PFSK-1 (cell line): ENCODE data around the gene ADAMTS10.

Source experiments
- FOXP2 ChIP-seq: optimal IDR thresholded peaks from 2 replicates; pipeline ENCODE3; 2011; ENCODE audit warnings: borderline replicate concordance, control low read depth, inconsistent platforms; ENCODE audit not compliant: insufficient read depth; ENCODE audit errors: extremely low read length, extremely low read depth
- POLR2AphosphoS5 ChIP-seq: IDR thresholded peaks from 2 replicates; pipeline ENCODE4 v1.6.1; 2012; ENCODE audit warnings: low read depth, mild to moderate bottlenecking, control low read depth, low read length, moderate library complexity
- SIN3A ChIP-seq: IDR thresholded peaks from 2 replicates; pipeline ENCODE4 v1.6.1; 2012; ENCODE audit warnings: mild to moderate bottlenecking, low read length, moderate library complexity, borderline replicate concordance; ENCODE audit not compliant: insufficient read depth
- TAF1 ChIP-seq: IDR thresholded peaks from 2 replicates; pipeline ENCODE4 v1.6.1; 2012; ENCODE audit warnings: low read length, control low read depth, borderline replicate concordance; ENCODE audit not compliant: insufficient read depth
- TF ChIP-seq, protein P1 (sequence below), 2 experiments: IDR thresholded peaks; 2 replicates each; pipeline versions ENCODE4 v1.6.1 to v1.8.0; 2011 to 2012; ENCODE audit warnings: low read depth in 2 of 2, low read length in 2 of 2, control low read depth in 1 of 2, inconsistent platforms in 1 of 2, mild to moderate bottlenecking in 1 of 2, moderate library complexity in 1 of 2; ENCODE audit not compliant: insufficient read depth in 1 of 2

The ADAMTS10 gene

DNA sequence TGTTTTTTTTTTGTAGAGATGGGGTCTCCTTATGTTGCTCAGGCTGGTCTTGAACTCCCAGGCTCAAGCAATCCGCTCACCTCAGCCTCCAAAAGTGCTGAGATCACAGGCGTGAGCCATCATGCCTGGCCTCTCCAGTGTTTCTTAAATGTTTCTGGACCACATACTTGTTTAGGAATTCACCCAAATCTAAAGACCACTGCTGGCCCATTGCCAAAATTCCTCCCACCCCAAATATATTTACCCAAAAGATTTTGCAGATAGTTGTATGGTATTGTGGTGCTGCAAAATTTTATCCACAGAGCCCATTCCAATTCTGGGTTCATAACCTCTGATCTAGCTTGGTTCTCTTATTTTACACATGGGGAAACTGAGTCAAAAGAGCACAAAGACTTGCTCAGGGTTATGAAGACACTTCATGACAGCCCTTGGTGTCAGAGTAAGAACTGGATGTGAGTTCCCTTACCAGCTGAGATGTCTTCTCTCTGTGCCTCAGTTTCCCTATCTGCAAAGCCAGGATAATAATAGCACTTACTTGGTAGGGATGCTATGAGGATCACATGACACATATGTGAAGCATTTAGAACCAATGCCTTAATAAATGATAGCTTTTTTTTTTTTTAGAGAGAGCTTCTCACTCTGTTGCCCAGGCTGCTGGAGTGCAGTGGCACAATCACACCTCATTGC lies 30.8 kb upstream of the ADAMTS10 start:
- TF ChIP-seq FOXP2 (no peak), POLR2AphosphoS5 (no peak), SIN3A (no peak), TAF1 (no peak)
- TF ChIP-seq, protein P1, sequence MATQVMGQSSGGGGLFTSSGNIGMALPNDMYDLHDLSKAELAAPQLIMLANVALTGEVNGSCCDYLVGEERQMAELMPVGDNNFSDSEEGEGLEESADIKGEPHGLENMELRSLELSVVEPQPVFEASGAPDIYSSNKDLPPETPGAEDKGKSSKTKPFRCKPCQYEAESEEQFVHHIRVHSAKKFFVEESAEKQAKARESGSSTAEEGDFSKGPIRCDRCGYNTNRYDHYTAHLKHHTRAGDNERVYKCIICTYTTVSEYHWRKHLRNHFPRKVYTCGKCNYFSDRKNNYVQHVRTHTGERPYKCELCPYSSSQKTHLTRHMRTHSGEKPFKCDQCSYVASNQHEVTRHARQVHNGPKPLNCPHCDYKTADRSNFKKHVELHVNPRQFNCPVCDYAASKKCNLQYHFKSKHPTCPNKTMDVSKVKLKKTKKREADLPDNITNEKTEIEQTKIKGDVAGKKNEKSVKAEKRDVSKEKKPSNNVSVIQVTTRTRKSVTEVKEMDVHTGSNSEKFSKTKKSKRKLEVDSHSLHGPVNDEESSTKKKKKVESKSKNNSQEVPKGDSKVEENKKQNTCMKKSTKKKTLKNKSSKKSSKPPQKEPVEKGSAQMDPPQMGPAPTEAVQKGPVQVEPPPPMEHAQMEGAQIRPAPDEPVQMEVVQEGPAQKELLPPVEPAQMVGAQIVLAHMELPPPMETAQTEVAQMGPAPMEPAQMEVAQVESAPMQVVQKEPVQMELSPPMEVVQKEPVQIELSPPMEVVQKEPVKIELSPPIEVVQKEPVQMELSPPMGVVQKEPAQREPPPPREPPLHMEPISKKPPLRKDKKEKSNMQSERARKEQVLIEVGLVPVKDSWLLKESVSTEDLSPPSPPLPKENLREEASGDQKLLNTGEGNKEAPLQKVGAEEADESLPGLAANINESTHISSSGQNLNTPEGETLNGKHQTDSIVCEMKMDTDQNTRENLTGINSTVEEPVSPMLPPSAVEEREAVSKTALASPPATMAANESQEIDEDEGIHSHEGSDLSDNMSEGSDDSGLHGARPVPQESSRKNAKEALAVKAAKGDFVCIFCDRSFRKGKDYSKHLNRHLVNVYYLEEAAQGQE (IDR thresholded peaks at IDR 0.05; ENCODE audit: insufficient read depth in 1 of 2, low read depth in 2 of 2, low read length in 2 of 2) = no peak

DNA sequence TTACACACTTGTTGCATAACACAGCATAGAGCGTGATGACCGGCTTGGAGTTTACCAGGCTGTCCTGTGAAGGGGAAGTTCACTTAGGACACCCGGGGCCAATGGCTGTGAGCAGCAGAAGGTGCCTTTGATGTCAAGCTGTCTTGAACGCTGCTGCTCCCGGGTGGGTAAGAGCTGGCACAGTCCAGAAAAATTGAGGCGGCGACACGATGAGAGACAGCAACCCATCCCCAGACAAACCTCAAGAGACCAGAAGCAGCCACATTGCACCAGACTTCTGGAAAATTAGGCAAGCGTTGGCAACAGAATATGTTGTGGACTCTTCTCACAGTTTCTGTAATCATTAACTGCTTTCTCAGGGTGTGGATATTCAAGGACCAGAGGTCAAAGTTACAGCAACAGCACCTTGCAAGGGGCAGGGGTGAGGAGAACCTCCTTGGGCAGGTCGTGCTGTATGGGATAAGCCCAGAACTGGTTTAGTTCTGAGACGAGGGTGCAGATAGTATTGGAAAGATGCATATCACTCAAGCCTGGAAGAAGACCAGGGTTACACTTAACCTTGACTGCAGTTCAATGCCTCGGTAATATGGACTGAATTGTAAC lies 30.0 kb upstream of the ADAMTS10 start:
- TF ChIP-seq POLR2AphosphoS5 (no peak), FOXP2 (no peak), SIN3A (no peak), TAF1 (no peak)
- TF ChIP-seq, protein P1 (IDR thresholded peaks at IDR 0.05; ENCODE audit: insufficient read depth in 1 of 2, low read depth in 2 of 2, low read length in 2 of 2) = no peak

- TF ChIP-seq, protein P1 (IDR thresholded peaks at IDR 0.05; ENCODE audit: insufficient read depth in 1 of 2, low read depth in 2 of 2, low read length in 2 of 2) = no peak
- TF ChIP-seq FOXP2 (no peak), TAF1 (no peak), SIN3A (no peak), POLR2AphosphoS5 (no peak)
Observed at GRCh38 chr19:8639821-8640401, 29.4 kb upstream of the ADAMTS10 start.

GRCh38 chr19:8638078-8638619 lies 27.6 kb upstream of the ADAMTS10 start:
- no peak for TF ChIP-seq TAF1
- TF ChIP-seq, protein P1 (IDR thresholded peaks at IDR 0.05; ENCODE audit: insufficient read depth in 1 of 2, low read depth in 2 of 2, low read length in 2 of 2) = no peak
- TF ChIP-seq FOXP2 = no peak
- no peak for TF ChIP-seq POLR2AphosphoS5
- TF ChIP-seq SIN3A = no peak
